ENCODE results near the gene MMD2.

GRCh38 chr7:4996696-4997222 lies 37.8 kb upstream of the MMD2 start:
- no peak for TF ChIP-seq ZFP3 (CRISPR knock-in tag; IDR thresholded peaks at IDR 0.05)
- TF ChIP-seq PATZ1 (CRISPR knock-in tag; IDR thresholded peaks at IDR 0.05; ENCODE audit: borderline replicate concordance) = no peak
- TF ChIP-seq RARB (CRISPR knock-in tag; IDR thresholded peaks at IDR 0.05) = no peak
- no peak for TF ChIP-seq PPARA (CRISPR knock-in tag; IDR thresholded peaks at IDR 0.05; ENCODE audit: borderline replicate concordance)
- no peak for TF ChIP-seq OSR1 (CRISPR knock-in tag; IDR thresholded peaks at IDR 0.05)
- TF ChIP-seq ISL1 (CRISPR knock-in tag; IDR thresholded peaks at IDR 0.05) = no peak
- no peak for TF ChIP-seq CREB5 (CRISPR knock-in tag; IDR thresholded peaks at IDR 0.05; ENCODE audit: low read depth)
- no peak for TF ChIP-seq ARNTL (CRISPR knock-in tag; IDR thresholded peaks at IDR 0.05; ENCODE audit: borderline replicate concordance, low read depth)
- no peak for TF ChIP-seq POU6F1 (CRISPR knock-in tag; IDR thresholded peaks at IDR 0.05; ENCODE audit: borderline replicate concordance, low read depth)
- no peak for TF ChIP-seq TCF4 (CRISPR knock-in tag; IDR thresholded peaks at IDR 0.05; ENCODE audit: borderline replicate concordance)
- TF ChIP-seq ZC3H10 (CRISPR knock-in tag; IDR thresholded peaks at IDR 0.05) = no peak

Data from SK-N-SH treated with all-trans-retinoic acid at 6 μM for 48 hours (cell line).